ENCODE data around the gene PDP2. TPM values are rescaled to one million over a fixed set of nuclear protein-coding genes. Genes with fewer than 3 reads are reported as not detected.
"Not testable (repeated sequence)": the region's sequence is repeated elsewhere in the genome, so short reads cannot be mapped to it uniquely, and the experiment has no call there.

Gene PDP2
- polyA plus RNA-seq, 1 donor: 15.0 TPM

DNA sequence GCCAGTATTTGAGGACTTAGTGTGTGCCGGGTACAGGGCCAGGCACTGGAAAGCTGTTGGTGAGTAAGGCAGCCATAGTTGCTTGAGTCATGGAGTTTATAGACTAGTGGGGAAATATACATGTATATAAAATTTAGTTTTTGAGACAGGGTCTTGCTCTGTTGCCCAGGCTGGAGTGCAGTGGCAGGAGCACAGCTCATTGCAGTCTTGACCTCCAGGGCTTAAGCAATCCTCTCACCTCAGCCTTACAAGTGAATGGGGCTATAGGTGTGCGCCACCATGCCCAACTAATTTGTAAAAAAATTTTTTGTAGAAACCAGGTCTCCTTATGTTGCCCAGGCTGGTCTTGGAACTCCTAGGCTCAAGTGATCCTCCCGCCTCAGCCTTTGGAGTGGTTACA lies 2.4 kb downstream of the PDP2 start:
- no peak for DNase-seq

DNA sequence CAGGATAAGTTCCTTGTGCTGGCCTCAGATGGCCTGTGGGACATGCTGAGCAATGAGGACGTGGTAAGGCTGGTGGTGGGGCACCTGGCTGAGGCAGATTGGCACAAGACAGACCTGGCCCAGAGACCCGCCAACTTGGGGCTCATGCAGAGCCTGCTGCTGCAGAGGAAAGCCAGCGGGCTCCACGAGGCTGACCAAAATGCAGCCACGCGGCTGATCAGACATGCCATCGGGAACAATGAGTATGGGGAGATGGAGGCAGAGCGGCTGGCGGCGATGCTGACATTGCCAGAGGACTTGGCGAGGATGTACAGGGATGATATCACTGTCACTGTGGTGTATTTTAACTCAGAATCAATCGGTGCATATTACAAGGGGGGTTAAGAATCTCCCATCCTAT lies 5.2 kb downstream of the PDP2 start:
- no peak for DNase-seq

DNA sequence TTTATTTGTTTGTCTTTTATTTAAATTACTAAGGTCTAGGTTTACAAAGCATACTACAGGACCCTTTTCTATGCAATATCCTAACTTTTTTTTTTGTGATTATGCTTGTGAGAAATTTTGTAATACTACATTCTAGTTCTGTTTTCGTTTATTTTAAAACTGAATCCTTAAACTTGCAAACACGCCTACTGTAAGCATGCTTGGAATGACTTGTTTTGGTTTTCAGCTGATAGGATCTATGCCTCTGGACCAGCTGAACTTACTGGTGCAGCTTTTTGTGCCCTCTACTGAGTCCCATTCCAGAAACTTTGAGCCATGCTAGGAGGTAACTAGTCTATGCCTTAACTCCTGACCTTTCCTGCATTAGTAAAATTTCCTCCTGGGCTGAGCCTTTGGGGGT lies 6.0 kb downstream of the PDP2 start:
- no peak for DNase-seq

DNA sequence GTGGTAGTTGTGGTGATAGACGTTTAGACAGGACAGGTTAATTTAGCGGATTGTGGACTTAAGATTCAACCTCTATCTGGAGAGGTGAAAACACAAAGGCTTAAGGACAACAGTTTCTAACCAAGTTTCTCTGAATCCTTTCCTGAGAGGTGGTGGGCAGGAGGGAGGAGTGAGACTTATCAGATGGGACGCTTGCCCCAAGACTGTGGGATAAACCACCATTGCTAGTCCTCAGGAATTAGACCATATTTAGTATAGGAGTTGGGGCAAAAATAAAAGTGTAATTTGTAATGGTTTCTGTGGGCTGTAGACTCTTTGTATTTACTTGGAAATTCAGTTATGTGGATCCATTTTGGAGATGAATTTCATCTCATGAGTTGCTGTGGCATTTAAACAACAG lies 6.6 kb downstream of the PDP2 start:
- DNase-seq: no peak

DNA sequence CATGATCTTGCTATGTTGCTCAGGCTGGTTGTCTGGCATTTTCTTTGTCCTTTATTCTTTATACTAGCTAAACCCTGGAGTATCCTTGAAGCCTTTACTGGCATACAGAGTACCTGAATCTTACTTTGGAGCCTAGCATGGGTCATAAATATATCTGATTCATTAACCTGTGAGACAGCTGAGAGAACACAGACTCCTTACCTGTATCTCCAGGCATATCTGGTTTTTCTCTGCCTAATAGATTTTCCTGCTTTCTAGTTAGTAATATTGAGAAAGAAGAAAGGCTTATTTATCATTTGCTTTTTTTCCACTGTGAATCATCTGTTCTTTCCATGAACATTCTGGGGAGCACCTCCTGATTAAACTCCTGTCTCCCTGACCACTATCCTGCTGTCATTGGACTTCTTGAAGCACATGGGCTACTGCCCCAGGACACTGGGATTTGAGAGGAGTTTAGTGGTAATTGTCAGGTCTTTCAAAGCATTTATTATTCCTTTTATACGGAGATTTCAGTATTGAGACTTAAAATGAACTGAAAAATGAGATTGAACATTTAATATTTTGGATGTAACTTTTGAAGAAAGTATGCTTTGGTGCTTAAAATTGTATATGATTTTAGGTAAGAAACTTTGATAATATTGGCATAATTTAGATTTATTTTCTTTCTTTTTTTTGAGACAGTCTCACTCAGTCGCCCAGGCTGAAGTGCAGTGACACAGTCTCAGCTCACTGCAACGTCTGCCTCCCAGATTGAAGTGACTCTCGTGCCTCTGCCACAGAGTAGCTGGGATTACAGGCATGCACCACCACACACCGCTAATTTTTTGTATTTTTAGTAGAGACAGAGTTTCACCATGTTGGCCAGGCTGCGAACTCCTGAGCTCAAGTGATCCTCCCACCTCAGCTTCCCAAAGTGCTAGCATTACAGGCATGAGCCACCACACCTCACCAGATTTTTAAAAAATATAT lies 8.6 kb downstream of the PDP2 start:
- DNase-seq: no peak

DNA sequence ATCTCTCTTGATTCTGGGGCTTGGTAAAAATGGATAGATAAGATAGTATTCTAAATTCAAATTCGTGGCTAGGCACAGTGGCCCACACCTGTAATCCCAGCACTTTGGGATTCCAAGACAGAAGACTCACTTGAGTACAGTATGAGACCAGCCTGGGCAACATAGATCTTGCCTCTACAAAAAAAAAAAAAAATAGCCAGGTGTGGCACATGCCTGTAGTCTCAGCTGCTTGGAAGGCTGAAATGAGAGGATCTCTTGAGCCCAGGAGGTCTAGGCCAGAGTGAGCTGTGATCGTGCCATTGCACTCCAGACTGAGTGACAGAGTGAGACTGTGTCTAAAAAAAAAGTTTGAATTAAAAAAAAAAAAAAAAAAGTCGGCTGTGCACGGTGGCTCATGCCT lies 9.3 kb downstream of the PDP2 start:
- DNase-seq: no peak

DNA sequence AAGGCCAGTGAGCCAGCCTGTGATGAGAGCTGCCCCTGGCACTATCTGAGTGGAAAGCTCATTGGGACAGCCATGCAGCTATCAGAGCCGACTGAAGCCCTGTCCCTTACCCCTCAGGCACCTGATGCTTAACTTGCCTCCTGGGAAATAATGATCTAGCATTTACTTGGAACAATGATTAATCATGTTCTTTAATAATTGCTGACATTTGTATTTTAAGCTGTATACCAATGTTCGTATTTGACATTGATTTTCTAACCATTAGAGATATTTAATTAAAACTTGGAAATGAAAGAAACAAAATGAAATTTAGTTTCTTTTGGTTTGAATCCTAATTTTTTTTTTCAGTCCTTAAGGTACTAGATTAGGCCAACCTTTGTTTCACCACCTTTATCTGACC lies 10.5 kb downstream of the PDP2 start:
- no peak for DNase-seq

DNA sequence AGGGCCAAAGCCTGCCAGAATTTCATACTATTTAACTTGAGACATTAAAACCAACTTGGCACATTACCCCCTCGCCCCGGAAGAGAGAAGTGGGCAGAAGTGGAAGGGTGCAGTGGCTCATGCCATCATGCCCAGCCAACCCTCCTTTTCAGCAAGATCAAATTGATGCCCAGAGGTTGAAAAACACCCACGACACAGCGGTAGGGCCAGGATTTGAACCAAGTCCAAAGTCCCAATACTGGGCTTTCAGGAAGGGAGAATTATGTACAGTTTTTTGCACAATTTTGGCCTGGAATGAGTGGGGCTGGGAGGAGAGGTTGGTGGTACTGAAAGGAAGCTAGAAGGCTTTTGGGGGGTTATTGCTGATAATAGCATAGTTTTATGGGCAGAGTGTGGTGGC lies 11.0 kb downstream of the PDP2 start:
- DNase-seq: no peak

DNA sequence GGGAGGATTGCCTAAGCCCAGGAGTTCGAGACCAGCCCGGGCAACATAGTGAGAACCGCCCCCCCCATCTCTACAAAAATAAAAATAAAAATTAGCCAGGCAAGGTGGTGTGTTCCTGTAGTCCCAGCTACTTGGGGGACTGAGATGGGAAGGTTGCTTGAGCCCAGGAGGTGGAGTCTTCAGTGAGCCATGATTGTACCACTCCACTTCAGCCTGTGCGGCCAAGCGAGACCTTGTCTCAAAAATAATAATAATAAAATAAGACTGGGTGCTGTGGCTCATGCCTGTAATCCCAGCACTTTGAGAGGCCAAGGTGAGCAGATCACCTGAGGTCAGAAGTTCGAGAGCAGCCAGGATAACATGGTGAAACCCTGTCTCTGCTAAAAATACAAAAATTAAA lies 11.5 kb downstream of the PDP2 start:
- DNase-seq: no peak

DNA sequence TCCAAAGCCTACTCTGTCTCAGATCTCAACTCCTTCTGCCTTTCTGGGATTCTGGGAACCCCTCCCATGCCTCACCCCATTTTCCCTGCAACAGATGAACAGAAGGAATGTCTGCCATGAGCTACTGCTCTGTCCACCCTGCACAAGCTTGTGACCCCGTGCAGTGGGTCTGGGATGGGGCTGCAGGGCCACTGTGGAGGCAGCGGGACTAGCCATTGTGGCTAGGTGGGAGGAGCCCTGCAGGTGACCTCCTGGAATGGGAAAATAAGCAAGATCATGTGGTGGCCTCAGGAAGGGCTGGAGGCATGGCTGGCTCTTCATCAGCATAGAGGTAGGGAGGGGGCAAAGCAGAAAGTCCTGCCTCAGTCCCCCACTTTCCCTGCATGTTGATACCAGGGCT lies 13.7 kb downstream of the PDP2 start:
- no peak for DNase-seq

DNA sequence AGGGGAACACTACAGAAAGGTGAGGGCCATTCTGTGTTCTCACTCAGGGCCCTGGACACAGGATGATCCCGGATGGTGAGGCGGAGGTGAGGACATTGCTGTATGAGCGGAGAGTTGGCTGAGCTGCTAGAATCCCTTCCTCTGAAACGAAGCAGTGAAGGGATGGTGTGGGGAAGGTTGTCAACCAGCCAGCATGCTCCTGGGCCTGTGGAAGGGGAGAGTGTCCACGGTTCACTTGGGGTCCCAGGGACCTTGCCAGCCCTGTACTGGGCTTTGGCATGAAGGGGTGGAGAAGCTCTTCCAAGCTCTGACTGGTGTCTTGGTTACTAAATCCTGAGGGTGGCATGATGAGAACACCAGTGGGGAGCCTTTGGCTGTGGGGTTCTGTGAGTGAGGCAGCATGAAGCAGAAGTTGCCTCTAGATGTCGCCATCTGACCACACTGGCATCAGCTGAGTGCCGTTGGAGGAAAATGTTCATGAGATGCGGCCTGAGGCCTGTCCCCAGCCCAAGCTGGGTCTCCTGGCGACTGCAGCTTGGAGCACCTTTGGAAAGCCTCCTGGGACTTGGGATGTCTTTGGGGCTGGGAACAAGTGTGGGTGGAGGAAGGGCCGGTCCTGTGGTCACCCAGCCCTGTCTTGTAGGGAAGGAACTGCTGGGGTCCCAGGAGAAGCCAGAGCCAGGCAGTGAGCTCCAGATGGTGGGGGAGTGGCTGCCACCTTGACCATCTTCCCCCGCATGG lies 14.8 kb downstream of the PDP2 start:
- DNase-seq: peak; percentile 75

DNA sequence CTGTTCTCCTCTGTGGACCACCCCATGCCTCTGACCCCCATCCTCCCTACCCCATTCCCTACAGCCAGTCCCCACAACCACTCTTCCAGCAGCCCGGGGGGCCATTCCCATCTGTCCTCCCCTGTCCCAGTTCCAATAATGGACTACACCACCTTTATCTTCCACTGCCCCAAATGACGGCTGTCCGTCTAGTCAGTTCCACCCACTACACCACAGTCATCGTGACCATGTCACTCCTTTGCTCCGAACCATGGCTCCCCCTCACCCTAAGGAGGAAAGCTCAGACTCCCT lies 15.3 kb downstream of the PDP2 start:
- no peak for DNase-seq

DNA sequence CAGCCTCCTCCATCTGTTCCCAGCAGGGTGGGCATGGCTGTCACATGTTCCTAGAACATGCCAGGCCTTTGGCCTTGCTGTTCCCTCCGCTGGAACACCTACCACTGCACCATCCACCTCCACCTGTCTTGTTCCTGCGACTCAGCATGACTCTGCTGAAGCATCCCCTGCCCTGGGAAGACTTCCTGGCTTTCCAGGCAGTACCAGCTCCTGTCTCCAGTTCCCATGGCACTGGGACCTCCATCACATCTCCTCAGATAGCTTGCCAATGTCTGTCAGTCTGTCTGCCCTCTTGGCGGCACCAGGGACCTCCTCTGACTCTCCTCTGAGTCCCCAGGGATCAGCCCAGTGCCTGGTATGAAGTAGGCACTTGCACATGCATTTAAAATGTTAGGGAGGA lies 15.7 kb downstream of the PDP2 start:
- no peak for DNase-seq

DNA sequence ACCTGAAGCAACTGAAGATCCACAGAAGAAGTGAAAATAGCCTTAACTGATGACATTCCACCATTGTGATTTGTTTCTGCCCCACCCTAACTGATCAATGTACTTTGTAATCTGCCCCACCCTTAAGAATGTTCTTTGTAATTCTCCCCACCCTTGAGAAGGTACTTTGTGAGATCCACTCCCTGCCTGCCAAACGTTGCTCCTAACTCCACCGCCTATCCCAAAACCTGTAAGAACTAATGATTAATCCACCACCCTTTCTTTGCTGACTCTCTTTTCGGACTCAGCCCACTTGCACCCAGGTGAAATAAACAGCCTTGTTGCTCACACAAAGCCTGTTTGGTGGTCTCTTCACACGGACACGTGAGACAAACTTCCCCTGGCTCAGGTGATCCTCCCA lies 16.4 kb downstream of the PDP2 start:
- not testable (repeated sequence) for DNase-seq

DNA sequence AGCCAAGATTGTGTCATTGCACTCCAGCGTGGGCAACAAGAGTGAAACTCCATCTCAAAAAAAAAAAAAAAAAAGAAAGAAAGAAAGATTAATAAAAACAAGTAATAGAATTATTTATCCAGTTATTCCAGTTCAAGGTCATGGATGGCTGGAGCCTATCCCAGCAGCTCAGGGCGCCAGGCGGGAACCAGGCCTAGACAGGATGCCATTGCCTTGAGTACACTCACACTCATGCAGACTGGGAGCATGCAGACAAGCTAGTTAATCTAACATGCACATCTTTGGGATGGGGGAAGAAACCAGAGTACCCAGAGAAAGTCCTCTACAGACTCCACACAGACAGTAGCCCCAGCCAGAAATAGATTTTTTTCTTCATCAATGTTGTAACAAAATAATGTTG lies 17.9 kb downstream of the PDP2 start:
- DNase-seq: no peak

DNA sequence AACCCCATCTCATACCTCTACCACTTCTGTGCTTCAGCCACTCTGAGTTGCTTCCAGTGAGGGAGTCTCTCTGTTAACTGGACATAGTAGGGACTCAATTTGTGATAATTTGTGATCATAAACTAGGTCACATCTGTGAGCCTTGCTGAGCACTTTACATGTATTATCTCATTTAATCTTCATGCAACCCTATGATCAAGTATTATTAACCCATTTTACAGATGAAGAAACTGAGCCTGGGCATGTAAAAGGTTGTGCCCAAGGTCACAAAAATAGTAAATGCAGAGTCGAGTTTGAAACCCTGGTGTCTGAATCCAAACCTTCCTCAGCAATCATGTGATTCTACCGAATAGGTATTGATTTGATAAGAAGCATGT lies 18.6 kb downstream of the PDP2 start:
- no peak for DNase-seq

DNA sequence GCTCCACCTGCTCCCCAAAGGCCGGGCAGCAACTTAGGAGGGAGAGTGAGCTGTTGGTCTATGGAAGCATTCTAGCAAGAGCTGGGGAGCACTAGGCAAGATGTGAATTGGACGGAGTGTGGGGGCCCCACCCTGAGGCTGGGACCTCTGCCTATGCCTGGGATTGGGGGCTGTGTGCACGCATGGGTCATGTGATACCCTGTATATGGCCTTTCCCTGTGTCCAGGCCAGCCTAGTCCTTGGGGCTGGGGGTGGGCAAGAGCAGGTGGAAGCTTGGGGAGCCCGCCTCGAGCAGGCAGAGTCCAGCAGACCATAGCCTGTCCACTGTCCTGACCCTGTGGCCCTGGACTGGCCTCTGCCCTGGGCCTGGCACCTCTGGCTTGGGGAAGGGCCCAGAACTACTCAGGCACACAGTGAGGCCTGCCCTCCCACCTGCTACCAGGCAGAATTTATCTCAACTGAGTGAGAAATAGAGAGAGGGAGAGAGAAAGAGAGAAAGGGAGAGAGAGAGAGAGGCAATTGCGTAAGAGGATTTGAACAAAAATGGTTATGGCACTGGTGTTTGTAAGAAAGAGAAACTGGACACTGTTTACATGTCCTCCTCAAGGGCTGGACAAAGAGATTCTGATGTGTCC lies 19.1 kb downstream of the PDP2 start:
- DNase-seq: no peak

DNA sequence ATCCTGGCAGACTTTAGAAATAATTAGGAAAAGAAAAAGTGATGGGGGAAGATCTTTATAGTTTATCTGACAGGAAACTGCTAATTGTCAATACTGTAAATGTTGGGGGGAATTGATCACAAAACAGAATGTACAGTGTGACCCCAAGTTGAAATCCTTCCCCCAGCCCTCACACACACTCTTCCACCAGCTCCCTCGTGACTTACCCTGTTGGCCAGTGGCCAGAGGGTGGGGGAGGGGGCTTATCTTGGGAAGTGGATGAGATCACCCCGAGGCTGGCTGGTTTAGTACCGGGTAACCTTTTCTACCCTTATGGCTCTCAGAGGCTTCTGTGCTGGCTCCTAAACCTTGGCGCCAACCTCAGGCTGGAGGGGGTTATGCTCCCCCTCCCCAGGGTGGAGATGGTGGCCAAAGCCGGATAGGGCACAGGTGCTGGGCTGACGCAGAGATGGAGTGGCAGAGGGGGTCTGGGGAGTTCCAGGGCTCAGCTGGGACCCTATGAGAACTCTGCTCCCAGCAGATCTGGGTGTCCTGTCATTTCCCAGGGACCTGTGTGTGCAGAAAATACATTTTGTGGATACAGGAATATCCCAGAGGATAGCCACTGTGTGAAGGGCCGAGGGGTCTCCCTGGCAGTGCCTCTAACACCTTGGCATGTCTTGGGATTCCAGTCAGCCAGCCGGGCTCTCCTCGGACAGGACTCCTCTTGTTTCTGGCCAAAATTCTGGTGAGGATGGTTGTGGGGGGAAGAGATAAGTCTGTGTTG lies 19.8 kb downstream of the PDP2 start:
- DNase-seq: peak; percentile 88

DNA sequence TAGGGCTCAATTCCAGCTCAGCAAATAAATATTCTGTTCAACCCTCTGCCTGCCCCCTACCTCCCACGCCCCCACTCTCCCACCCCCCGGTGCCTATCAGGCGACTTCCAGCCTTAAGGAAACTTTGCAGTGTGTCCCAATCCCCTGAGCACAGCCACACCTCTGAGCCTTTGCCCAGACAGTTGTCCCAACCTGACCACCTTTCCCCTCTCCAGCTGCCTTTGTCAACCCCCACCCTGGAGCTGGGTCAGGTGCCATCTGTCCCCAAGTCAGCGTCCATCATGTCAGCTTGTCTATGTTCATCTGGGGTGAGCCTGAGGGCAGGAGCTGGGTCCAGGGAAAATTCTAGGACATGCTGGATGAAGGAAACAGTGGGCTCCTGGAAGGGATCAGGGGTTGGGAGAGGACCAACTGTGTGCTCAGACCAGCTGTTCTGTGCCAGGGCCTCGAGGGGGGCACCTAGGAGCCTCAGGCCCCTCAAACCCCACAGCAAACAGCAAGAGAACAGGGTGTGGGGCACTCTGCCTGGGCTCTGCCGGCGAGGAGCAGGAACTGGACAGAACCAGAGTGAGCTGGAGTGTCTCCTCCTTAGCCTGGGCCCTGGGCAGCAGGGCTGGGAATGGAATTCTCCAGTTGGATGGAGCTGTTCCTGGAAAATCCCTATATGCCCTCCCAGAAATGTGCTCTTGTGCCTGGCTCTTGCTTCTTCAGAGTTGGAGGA lies 20.6 kb downstream of the PDP2 start:
- no peak for DNase-seq

DNA sequence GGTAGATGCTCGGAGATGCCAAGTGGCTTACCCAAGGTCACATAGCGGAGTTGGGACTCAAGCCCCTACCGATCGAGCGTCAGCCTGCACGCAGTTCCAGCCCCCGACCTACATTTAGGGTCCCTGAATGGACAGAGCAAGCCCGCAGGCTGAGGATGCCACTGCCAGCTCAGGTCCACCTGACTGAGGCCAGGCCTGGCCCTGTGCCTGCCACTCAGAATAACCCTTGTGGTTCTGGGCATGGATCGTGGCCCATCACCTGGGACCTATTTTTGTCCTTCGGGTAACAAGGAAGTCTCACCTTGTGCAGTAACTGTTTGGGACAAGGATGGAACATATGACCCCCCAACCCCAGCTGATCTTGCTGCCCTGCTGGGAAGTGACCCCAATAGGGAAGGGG lies 21.3 kb downstream of the PDP2 start:
- DNase-seq: no peak

DNA sequence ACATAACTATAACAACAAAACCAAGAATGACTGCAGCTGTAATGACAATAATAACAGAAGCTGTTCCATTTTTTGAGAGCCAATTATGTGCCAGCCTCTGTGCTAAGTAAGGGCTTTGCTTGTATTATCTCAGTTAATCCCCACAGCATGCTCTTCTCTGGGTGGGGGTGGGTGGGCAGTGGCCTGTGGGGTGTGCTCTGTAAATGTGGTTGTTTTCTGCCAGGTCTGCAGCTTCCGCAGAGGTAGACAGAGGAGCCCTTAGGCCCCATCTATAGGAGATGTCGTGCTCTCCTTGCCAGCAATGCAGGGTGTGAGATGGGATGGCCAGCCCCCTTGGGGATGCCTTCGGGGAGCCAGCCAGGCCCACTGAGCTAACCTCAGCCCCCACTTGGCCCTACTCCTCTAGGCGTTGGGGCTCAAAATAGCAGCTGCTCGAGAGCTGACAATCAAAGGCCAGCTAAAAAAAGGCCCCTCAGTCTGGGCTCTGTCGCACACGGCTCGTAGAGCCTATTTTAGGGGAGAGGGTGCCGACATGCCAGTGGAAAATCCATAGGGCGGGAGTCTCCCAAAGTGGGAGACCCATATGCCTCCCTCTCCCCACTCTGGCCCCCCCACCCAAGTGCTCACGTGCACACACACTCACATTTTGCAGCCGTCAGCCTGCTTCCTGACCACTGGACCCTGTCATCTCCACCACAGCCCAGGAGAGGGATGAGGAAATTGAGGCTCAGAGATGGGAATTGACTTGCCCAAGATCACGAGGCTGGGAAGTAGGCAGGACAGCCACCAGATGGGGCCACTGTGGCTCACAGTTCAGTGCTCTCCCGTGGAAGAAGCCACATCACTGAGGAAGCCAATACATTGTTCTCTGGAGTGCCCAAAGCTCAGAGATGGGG lies 22.6 kb downstream of the PDP2 start:
- DNase-seq: no peak
